ENCODE data around the gene TMEM175.

The TMEM175 gene

DNA sequence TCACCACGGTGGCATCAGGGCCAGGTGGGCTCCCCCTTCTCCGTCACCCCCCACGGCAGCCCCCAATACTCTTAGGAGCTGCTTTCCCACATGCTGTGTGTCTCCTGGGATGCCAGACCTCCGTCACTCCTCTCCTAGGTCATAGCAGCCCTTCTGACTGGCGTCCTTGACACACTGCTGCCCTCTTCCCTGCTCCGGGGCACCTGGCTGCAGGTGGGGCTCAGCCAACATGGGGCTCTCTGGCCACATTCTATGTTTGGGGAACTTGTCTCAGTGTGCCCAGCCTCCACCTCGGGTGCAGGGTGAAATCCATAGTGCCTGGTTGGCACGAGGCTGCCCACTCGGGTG is 13.8 kb downstream of the TMEM175 start:
- no peak for DNase-seq (ENCODE audit: extremely low read depth in 1 of 2, low read depth in 1 of 2)

GRCh38 chr4:946517-947471 is 14.5 kb downstream of the TMEM175 start:
- no peak for DNase-seq (ENCODE audit: extremely low read depth in 1 of 2, low read depth in 1 of 2)

DNA sequence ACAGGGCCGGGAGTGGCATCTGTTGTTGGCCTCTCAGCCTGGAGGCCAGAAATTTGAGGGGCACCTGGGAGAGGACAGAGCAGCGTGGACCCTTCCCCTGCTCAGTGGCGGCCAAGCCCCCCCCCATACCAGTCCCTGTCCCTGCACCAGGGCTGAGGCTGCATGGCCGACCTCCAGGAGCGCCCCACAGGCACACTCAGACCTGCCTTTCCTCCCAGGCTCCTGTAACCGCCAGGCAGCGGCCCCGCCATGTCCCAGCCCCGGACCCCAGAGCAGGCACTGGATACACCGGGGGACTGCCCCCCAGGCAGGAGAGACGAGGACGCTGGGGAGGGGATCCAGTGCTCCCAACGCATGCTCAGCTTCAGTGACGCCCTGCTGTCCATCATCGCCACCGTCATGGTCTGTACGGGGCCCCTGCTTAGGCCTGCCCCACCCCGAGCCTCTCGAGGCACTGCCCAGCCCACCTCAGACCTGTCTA is 15.3 kb downstream of the TMEM175 start:
- no peak for DNase-seq (ENCODE audit: extremely low read depth in 1 of 2, low read depth in 1 of 2)

- no peak for DNase-seq (ENCODE audit: extremely low read depth in 1 of 2, low read depth in 1 of 2)
Observed at GRCh38 chr4:948101-948935, 16.1 kb downstream of the TMEM175 start.

GRCh38 chr4:948936-949300 is 16.7 kb downstream of the TMEM175 start:
- no peak for DNase-seq (ENCODE audit: extremely low read depth in 1 of 2, low read depth in 1 of 2)

- DNase-seq (ENCODE audit: extremely low read depth in 1 of 2, low read depth in 1 of 2) = no peak
Observed at GRCh38 chr4:949656-950055, 17.4 kb downstream of the TMEM175 start.

DNA sequence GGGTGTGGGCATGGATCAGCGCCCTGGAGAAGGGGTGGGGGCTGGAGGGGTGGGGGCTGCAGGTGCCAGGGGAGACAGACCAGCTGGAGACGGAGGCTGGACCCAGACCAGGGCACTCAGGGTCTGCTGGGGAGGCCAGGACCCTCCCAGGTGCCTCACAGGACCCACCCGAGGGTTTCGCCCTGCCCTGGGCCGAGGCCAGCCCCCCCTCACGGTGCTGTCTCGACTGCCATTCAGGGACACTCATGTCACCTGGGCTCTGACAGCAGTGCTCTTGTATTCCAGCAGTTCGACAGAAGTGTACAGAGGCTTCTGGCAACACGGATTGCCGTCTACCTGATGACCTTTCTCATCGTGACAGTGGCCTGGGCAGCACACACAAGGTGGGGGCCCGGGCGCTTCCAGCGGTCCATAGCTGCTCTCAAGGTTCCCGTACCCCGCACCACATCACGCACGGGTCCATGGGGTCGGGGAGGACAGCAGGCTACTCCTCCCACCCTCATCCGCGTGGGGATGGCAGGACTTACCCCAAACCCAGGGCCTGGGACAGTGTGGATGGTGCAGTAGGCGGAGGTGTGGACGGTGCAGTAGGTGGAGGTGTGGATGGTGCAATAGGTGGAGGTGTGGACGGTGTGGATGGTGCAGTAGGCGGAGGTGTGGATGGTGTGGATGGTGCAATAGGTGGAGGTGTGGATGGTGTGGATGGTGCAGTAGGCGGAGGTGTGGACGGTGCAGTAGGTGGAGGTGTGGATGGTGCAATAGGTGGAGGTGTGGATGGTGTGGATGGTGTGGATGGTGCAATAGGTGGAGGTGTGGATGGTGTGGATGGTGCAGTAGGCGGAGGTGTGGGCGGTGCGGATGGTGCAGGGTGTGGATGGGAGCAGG is 18.1 kb downstream of the TMEM175 start:
- no peak for DNase-seq (ENCODE audit: extremely low read depth in 1 of 2, low read depth in 1 of 2)

- no peak for DNase-seq (ENCODE audit: extremely low read depth in 1 of 2, low read depth in 1 of 2)
Observed at GRCh38 chr4:951186-951585, 18.9 kb downstream of the TMEM175 start.

DNA sequence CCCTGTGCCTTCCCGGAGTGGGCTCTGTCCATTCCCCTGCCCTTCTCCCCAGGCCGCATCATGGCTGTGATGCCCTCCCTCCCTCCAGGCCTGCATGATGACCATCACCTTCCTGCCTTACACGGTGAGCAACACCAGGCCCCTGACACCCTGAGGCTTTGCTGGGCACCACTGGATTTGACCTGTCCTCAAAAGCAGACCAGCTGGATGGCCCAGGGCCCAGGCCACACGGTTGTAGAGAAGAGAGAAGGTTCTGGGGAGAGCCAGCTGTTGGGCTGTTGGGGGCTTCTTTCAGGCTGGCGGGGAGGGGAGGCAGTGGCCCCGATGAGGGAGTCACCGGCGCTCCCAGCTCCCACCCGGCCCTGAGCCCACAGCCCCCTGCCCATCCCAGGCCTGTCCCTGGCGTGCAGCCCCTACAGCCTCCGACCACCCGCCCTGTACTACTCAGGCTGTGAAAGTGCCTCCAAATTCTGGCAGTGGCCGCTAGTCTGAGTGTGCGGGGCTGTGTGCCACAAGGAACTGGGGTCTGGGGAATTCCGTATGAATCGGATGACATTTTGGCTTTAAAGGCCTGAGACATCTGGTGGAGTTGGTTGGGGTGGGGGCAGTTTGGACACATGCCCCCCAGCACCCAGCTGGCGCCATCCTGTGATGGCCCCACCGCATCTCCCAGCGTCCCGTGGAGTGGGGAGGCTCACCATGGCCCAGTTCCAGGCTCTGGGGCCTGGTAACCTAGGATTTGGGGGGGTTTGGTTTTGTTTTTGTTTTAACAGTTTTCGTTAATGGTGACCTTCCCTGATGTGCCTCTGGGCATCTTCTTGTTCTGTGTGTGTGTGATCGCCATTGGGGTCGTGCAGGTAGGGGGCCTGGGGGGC is 19.6 kb downstream of the TMEM175 start:
- DNase-seq (ENCODE audit: extremely low read depth in 1 of 2, low read depth in 1 of 2) = no peak

- DNase-seq (ENCODE audit: extremely low read depth in 1 of 2, low read depth in 1 of 2) = no peak
Observed at GRCh38 chr4:952881-953573, 20.8 kb downstream of the TMEM175 start.

DNA sequence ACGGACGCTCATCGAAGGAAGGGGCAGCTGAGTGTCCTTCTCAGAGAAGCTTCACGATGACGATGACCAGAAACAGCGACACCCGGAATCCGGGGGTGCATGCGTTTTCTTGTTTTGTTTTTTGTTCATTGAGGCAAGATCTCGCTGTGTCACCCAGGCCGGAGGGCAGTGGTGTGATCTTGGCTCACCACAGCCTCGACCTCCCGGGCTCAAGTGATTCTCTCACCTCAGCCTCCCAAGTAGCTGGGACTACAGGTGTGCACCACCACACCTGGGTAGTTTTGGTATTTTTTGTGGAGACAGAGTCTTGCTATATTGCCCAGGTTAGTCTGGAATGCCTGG is 21.3 kb downstream of the TMEM175 start:
- DNase-seq (ENCODE audit: extremely low read depth in 1 of 2, low read depth in 1 of 2) = no peak

GRCh38 chr4:954211-955020 is 22.2 kb downstream of the TMEM175 start:
- no peak for DNase-seq (ENCODE audit: extremely low read depth in 1 of 2, low read depth in 1 of 2)

- no peak for DNase-seq (ENCODE audit: extremely low read depth in 1 of 2, low read depth in 1 of 2)
Observed at GRCh38 chr4:955161-955921, 23.1 kb downstream of the TMEM175 start.

DNA sequence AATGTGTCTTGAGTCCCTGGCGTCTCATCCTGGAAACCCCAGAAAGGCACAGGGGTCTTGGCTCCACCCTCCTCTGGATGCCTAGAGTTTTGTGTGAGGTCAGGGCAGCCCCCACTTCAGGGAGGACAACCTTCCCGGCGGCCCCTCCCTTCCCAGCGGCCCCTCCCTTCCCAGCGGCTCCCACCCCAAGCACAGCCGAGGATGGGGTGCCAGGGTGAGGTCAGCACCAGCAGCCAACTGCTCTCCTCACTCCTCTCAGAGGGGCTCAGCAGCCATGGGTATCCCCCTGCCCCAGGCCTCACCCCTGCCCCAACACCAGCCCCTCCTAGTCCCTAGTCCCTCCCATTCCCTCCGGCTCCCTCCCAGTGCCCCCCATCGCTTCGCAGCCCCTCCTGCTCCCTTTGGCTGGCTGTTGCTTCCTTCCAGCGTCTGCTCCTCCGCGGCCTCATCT is 23.7 kb downstream of the TMEM175 start:
- no peak for DNase-seq (ENCODE audit: extremely low read depth in 1 of 2, low read depth in 1 of 2)

DNA sequence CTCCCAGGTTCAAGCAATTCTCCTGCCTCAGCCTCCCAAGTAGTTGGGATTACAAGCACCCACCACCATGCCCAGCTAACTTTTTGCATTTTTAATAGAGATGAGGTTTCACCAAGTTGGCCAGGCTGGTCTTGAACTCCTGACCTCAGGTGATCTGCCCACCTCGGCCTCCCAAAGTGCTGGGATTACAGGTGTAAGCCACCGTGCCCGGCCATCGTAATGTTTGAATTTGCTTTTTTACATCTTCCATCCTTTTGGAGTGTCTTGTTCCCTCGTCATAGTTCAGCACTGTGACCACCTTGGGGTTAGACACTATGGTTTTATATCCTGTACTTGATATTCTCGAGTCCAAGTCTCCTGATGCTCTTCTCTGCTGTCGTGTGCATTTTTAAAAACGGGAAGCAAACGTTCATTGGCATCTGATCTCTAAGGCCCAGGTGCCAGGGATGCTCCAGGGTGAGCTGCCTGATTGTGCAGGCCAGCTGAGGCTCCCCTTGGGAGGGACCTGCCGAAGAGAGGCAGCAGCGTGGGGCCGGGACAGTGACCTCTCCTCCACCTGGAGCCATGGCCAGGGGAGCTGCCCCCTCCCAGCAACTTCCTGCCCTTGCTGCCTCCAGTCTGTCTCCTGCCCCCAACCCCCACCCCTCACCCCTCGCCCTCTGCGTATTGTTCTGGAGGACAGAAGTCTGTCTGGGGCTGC is 24.4 kb downstream of the TMEM175 start:
- no peak for DNase-seq (ENCODE audit: extremely low read depth in 1 of 2, low read depth in 1 of 2)

DNA sequence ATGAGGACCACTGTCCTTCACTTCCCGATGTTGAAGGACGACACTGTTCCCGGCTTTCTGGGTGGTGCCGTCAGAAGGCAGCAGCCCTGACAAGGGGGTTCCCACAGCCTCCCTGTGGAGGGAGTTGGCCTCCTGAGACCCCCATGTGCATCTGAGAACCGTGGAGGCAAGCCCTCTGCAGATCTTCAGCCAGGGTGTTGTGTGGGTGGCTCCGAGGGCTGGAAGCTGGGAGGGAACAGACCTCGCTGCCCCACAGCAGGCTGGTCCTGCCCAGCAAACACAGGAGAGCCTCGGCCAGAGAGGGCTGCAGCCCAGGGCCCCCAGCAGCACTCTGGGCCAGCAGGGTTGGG is 24.9 kb downstream of the TMEM175 start:
- DNase-seq (ENCODE audit: extremely low read depth in 1 of 2, low read depth in 1 of 2) = no peak

DNA sequence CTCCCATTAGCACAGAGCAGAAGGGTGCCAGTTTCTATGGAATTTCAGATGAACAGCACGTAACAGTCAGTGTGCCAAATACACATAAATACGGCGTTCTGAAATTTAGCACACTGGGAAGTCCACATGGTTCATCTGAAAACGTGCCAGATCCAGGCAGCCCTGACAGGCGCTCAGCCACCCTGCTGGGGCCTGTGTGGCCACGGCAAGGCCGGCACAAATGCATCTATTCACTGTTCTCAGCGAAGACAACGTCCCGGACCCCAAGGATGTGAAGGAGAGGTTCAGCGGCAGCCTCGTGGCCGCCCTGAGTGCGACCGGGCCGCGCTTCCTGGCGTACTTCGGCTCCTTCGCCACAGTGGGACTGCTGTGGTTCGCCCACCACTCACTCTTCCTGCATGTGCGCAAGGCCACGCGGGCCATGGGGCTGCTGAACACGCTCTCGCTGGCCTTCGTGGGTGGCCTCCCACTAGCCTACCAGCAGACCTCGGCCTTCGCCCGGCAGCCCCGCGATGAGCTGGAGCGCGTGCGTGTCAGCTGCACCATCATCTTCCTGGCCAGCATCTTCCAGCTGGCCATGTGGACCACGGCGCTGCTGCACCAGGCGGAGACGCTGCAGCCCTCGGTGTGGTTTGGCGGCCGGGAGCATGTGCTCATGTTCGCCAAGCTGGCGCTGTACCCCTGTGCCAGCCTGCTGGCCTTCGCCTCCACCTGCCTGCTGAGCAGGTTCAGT is 25.5 kb downstream of the TMEM175 start:
- DNase-seq (ENCODE audit: extremely low read depth in 1 of 2, low read depth in 1 of 2) = no peak
